HG02642 (cell line): ENCODE results near the gene TMEM243.
"Not testable (repeated sequence)": the region's sequence is repeated elsewhere in the genome, so short reads cannot be mapped to it uniquely, and the experiment has no call there.

Source experiments
- ATAC-seq: cut with Tn5 transposase; IDR thresholded peaks from one replicate; pipeline ENCODE4 v1.9.1; 2021; ENCODE audit warnings: mild to moderate bottlenecking; ENCODE audit not compliant: unreplicated experiment, poor library complexity

Gene TMEM243, protein sequence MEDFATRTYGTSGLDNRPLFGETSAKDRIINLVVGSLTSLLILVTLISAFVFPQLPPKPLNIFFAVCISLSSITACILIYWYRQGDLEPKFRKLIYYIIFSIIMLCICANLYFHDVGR

DNA sequence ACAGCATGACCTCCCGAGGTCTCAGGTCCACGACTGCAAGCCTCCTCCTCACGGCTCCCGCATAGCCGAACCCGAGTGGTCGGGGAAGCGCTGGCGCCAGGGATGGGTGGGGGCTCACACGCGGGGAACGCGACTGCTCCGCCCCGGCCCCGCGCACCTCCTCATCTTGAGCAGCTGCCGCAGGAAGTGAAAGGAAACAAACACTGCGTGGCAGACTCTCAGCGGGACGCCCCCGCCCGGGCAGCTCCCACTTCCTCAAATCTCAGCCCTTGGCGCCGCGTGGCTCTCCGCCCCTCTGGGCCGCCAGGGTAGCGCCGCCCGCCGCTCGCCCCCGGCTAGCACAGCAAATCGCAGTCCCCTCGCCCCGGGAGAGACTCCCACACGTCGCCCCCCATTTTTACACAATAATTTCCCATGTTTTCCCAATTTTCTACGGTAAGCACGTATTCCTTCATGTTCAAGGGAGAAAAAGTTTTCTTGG, at the start of gene TMEM243:
Gene TMEM243, minus strand, starts transcription at position 188 of the 481 bp plus-strand sequence. CDS start 229 bp downstream, outside the sequence.
- peak; percentile 54 for ATAC-seq

DNA sequence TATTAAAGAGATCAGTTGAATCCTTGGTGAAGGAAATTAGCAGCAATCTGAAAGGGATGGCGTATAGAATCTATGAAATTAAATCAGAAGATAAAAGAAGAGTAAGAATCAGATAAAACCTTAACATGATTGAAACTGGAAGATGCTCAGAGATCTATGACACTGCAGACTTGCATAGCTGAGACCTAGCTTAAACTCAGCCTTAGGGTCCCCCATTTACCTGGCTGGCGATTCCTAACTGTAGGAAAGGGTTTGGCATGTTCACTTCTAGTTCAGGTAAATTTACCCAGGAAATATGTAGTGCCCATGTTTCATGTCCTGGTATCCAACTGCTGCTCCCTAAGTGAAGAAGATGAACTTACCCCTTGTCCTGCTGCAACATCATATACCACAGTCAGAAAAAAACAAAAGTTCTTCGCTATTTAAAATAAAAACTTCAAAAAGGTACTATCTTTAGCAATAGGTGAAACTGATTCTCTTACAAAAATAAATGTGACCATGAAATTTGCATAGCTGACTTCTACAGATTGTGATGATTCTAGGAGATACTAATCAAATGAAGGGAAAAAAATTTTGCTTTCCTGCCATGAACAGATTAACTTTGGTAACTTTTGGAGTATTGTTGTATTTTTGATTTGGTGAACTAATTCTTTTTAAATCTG, 47.8 kb upstream of the TMEM243 start:
- ATAC-seq = no peak

DNA sequence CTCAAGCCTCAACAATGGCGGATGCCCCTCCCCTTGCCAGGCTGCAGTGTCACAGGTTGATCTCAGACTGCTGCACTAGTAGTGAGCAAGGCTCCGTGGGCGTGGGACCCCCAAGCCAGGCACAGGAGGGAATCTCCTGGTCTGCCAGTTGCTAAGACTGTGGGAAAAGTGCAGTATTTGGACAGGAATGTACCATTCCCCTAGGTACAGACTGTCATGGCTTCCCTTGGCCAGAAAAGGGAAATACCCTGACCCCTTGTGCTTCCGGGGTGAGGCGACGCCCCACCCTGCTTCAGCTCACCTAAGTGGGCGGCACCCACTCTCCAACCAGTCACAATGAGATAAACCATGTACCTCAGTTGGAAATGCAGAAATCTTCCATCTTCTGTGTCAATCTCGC, 44.0 kb upstream of the TMEM243 start:
- ATAC-seq = no peak

DNA sequence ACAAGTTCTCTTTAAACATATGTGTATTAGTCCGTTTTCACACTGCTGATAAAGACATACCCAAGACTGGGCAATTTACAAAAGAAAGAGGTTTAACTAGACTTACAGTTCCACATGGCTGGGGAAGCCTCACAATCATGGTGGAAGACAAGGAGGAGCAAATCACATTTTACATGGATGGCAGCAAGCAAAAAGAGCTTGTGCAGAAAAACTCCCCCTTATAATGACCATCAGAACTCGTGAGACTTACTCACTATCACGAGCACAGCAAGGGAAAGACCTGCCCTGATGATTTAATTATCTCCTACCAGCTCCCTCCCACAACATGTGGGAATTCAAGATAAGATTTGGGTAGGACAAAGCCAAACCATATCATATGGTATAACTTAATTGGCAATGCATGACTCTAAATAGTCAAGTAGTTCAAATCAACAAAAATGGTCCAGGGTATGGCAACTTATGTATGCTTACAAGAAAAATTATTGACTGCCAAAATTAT, 34.1 kb upstream of the TMEM243 start:
- ATAC-seq = no peak

DNA sequence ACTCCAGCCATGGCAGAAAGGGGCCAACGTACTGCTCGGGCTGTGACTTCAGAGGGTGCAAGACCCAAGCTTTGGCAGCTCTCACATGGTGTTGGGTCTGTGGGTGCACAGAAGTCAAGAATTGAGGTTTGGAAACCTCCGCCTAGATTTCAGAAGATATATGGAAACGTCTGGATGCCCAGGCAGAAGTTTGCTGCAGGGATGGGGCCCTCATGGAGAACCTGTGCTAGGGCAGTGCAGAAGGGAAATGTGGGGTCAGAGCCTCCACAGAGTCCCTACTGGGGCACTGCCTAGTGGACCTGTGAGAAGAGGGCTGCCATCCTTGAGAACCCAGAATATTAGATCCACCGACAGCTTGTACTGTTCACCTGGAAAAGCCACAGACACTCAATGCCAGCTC, 26.1 kb upstream of the TMEM243 start:
- ATAC-seq = not testable (repeated sequence)

DNA sequence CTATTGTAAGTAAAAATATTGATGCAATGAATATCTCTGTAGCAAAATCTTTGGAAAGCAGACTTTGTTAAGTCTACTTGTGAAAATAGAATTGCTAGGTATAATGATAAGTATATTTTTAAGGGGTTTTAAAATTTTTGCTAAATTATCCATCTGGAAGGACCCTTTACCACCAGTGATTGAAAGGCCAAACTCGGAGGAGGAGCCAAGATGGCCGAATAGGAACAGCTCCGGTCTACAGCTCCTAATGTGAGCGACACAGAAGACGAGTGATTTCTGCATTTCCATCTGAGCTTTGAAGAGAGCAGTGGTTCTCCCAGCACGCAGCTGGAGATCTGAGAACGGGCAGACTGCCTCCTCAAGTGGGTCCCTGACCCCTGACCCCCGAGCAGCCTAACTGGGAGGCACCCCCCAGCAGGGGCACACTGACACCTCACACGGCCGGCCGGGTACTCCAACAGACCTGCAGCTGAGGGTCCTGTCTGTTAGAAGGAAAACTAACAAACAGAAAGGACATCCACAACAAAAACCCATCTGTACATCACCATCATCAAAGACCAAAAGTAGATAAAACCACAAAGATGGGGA, 19.0 kb upstream of the TMEM243 start:
- not testable (repeated sequence) for ATAC-seq

DNA sequence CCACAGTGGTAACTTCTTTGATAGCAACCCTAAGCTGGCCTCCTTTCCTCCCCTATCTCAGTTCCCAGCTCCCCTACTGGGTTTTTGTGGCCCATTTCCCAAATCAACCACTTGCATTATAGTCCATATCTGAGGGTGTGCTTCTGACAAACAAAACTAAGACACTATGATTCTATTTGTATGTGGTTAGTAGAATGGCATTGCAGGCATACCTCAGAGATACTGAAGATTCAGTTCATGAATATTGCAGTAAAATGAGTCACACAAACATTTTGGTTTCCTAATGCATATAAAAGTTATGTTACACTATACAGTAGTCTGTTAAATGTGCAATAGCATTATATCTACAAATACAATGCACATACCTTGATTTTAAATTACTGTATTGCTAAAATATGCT, 15.4 kb upstream of the TMEM243 start:
- no peak for ATAC-seq

DNA sequence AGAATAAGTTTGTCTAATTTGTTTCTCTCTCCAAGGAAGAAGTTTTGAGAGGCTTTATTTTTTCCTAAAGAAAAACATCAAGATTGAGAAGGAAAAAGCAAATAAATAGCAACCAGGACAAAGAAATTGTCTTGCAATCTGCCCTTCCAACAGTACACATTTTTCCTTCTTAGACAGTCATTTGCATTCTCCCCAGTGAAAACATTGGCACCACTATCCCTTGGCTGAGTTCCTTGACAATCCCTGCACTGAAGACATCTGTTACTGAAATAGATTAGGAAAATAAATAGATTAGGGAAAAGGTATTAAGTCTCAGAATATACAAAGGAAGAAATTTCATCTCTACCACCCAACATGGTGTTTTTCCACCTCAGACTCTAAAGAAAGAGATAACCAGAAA, 12.2 kb upstream of the TMEM243 start:
- no peak for ATAC-seq

DNA sequence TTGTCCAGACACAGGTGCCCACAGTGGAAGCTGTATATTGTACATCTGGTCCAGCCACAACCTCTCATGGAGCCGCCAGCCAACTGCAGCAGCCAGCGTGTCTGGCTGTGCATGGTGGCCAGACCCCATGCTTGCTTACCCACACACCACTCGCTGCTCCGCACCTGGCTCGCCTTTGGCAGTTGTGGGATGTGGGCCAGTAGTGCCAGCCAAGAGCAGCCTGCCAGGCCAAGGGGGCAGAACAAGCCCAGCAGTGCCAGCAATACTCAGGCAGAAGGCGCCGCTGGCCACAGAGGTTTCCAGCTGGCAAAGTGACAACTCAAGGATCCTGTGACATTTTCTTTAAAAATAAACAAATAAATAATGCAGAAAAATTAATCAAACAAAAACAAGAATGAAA, 11.7 kb upstream of the TMEM243 start:
- no peak for ATAC-seq

DNA sequence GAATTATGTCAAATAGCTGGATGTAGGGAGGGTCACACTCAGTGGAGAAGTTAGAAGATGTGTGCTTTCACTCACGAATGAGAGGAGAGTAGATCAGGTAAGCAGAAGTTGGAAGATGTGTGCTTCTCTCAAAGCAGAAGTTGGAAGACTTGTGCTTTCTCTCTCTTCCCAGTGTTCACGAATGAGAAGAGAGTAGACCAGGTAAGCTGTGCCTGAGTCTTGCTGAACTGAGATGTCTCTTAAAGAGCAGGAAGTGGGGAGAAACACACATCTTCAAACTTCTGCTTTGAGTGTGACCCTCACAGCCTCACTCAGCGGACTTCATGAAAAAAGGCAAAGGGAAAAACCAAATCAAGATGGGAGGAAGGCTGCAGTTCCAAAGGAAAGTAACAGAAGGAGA, 7.0 kb upstream of the TMEM243 start:
- peak; percentile 53 for ATAC-seq

DNA sequence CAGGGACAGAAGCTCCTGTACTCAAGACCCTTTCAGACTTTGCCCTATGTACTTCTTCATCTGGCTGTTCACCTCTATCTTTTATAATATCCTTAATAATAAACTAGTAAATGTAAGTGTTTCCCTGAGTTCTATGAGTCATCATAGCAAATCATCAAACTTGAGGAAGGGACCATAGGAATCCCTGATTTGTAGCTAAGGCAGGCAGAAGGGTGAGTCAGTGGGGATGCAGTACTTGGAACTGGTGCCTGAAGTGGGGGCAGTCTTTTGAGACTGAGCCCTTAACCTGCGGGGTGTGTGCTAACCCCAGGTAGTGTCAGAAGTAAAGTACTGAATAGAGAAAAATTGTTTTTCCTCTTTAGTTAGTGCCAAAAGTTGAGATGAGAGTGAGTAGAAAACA, 6.2 kb upstream of the TMEM243 start:
- ATAC-seq = no peak

DNA sequence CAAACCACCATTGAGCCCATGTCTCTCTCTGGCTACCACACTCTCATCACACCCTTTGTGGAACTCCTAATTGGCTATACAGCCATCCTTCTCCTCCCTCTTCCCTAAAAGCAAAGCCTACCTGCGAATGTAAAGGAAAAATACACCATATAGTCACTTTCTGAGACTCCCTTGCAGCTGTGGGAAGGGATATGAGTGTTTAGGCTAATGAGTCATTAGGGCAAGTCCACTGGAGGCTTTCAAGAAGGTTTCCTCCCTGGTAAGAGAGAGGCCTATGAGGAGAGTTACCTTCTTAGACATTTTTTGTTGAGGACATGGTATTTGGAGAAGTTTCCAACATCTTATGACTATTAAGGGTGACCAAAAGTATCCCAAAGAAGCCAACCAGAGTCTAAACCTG, 4.1 kb upstream of the TMEM243 start:
- ATAC-seq = no peak

DNA sequence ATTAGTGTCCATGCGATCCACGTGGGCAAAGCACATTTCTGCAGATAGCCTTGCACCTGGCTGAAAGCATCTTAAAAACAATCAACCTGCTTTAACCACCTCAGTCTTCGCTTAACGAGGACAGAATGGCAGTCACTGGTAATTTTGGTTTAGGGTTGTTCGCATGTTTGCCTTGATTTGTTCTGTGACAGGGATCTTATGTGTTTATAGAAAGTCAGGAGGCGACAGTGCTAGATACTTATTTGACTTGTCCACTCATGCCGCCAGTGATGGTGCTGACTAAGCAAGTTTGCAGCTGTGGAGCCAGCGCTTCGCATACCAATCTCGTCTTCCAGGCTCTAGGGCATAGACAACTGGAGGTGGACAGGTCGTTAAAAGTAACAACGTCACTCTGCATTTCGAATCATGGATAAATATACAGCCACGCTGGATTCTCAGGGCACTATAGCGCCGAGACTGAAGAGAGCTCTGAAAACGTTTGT, 1.2 kb upstream of the TMEM243 start:
- ATAC-seq = no peak

DNA sequence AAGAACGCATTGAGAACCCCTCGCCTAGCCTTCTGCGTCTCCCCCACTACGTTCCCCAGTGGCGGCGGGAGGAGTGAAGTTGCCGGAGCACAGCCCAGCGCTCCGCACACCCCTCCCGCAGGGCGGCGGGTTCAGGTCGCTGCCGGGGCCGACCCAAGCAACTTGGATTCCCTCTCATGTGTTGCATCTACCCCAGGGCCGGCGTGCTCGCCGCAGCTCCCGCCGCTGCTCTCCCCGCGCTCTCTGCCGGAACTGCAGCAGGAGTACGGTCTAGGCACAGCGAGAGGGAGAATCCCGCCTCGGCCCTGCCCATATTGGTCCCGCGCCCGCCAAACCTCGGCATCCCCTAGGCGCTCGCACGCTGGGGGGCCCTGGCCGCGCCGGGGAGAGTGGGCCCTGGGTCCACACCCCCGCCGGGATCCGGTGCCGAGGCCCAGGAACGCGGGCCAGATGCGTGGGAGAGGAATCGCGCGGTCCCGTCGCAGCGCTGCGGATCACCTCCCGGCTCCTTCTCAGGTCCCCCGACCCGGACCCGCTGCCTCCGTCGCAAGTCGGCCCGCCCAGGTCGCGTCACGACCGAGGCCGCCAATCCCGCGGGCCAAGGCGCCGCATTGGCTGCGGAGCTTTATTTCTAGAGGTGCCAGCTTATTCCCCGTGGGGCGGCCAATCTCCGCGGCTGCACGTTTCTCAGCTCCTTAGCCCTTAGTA, 648 bp upstream of the TMEM243 start:
- ATAC-seq = peak; percentile 41

DNA sequence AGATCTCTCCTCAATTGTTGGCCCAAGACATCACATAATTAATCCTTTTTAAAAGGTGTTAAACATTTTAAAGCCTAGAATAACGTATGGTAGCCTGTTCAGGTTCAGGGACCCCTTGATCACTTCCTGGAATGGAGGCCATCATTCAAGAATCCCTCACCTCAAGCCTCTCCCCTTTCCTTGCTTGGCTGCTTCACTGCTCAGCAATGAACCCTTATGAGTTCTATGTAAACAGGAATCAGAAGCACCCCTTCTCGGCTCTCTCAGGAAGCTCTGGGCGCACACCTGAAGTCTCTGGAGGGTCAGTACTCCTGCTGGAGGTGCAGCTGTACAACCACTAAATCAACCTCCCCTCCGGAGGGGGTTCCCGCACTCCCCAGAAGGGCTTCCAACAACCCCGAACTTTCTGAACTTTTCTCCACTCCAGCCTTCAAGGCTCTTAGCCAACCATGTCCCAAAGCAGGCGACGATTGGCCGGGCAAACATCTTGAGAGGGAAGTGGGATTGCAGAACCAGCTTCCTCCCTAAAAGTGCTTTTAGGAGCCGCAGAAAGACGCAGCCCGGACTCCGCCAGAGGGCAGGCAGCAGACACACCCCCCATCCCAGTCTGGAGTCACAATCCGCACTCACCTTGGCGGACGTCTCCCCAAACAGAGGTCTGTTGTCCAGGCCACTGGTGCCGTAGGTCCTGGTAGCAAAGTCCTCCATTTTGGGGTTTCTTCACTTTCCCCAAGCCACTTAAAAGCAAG, 562 bp downstream of the TMEM243 start:
- peak; percentile 14 for ATAC-seq

DNA sequence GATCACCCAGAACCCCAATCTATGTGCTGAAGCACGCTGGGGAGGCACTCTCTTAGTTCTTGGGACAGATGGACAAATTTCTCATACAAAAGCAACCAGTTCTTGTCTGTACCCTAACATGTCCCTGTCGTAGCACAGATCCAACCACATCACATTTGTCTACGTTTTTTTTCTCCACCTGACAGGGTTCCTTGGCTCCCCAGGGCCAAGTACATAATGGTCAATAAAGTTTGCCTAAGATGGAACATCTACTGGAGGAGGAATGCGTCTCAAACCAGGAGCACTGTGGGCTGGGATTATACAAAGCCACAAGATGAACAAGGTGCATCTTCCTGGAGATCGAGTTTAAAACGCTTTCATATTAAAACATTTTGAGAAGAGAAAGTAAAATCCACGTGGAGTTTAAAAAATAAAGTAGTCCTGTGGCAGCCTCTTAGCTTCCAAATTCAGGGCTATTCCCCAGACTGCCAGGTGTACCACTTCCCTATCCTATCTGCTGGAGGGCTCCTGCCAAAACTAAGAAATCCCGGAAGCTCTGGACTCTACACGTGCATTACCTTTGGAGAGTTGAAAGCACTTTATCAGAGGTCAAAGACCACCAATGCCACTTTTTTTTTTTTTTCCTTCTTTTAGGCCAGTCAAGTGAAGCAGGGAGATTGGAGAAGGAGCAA, 1.4 kb downstream of the TMEM243 start:
- no peak for ATAC-seq

DNA sequence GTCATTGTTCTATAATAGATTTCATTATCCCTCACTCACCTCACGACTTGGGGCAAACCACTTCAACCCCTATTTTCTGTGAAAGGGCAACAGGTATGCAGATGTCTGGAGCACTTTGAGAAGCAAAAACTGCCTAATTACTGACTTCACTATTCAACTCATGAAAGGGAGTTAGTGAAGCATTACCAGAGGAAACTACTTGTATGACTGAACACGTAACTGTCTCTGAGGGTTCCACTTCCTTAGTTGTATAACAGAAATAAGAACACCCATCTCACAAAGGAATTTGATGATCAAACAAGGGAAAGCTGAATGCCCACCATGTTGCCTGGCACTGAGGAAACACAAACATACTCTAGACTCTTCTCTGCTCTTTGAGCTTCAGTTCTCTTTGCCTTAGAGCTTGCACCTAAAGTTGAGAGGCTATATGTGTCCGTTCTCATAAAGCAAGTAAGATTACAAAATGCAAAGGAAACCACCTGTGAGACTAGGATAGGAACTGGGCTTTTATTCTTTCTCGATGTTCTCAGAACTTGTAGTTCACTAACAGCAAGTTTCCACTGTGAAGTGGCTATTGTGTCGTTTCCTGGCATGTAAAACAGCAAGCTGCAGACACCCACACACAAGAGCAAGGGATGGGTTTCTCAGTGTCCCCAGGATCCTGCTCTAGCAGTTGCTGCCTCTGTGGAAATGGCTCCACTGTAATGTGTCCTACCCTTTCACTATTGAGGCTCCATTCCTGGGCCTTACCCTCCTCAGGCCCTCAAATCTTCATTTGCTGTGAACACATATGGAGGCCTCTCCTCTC, 2.6 kb downstream of the TMEM243 start:
- peak; percentile 51 for ATAC-seq

DNA sequence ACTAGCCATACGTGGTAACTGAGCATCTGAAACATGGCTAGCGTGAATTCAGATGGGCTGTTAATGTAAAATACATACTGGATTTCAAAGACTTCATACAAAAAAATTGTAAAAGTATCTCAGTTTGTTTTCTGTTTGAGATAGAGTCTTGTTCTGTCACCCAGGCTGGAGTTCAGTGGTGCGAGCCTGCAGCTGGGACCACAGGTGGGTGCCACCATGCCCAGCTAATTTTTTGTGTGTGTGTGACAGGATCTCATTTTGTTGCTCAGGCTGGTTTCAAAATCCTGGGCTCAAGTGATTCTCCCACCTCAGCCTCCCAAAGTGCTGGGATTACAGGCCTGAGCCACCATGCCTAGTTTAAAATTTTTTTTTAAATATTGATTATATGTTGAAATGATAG, 4.5 kb downstream of the TMEM243 start:
- no peak for ATAC-seq

DNA sequence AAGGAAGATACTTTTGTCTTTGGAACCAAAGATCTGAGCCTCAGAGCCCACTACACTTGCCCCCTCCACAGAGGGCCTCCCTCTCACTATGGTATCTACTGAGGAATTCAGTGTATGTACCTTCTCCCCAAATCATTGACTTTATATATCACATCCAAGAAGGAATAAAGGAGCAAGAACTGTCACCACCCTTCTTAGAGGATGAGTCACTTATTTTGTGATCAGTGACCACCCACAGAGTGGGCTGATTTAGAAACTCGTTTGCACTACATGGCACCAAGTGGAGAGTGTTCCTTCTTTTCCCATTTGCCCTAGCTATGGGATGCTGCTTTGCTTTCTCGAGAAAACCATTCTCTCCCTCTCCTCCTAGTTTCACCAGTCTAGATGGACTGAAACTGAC, 5.7 kb downstream of the TMEM243 start:
- ATAC-seq = no peak
